Kasumi-1 (cell line): ENCODE measurements around the gene NAGLU.
A peak's percentile ranks its signal among the peaks of the same experiment; 100 is the strongest.
"Not testable (repeated sequence)": the region's sequence is repeated elsewhere in the genome, so short reads cannot be mapped to it uniquely, and the experiment has no call there.

Source experiments
- DNase-seq, 2 experiments: peaks; one replicate each; lab custom pipeline; 2025; lab: John Stamatoyannopoulos, UW

Gene NAGLU

GRCh38 chr17:42521036-42521435 is 15.0 kb upstream of the NAGLU start:
- no peak for DNase-seq

GRCh38 chr17:42521666-42522262 is 14.3 kb upstream of the NAGLU start:
- no peak for DNase-seq

- DNase-seq = no peak
These were observed 13.7 kb upstream of the NAGLU start for GRCh38 chr17:42522263-42522790.

GRCh38 chr17:42522798-42523278 is 13.2 kb upstream of the NAGLU start:
- DNase-seq = no peak

GRCh38 chr17:42525221-42525620 is 10.8 kb upstream of the NAGLU start:
- no peak for DNase-seq

- no peak for DNase-seq
These were observed 10.0 kb upstream of the NAGLU start for GRCh38 chr17:42526031-42526444.

GRCh38 chr17:42527932-42528331 is 8.1 kb upstream of the NAGLU start:
- DNase-seq = no peak

GRCh38 chr17:42529061-42529460 is 7.0 kb upstream of the NAGLU start:
- DNase-seq = no peak

GRCh38 chr17:42530952-42531454 is 5.0 kb upstream of the NAGLU start:
- DNase-seq = no peak

GRCh38 chr17:42531455-42532354 is 4.3 kb upstream of the NAGLU start:
- peak in 1 of 2 experiments; percentile 14 for DNase-seq

GRCh38 chr17:42535155-42536047 is 640 bp upstream of the NAGLU start:
- DNase-seq = peak; percentile 69 to 82

GRCh38 chr17:42536372-42537155 is 523 bp downstream of the NAGLU start:
- DNase-seq = peak; percentile 26 to 31

- no peak for DNase-seq
These were observed 1.2 kb downstream of the NAGLU start for GRCh38 chr17:42537156-42537805.

GRCh38 chr17:42537826-42538451 is 1.9 kb downstream of the NAGLU start:
- DNase-seq = no peak

GRCh38 chr17:42538482-42538881 is 2.4 kb downstream of the NAGLU start:
- DNase-seq = no peak

- not testable (repeated sequence) for DNase-seq
These were observed 4.5 kb downstream of the NAGLU start for GRCh38 chr17:42540558-42540957.

- no peak for DNase-seq
These were observed 5.2 kb downstream of the NAGLU start for GRCh38 chr17:42541041-42541833.

GRCh38 chr17:42543190-42544079 is 7.4 kb downstream of the NAGLU start:
- no peak for DNase-seq
